GM23248 (cell line): ENCODE results near the gene PSMD3. TPM values are rescaled to one million over a fixed set of nuclear protein-coding genes. Genes with fewer than 3 reads are reported as not detected.
A peak's percentile ranks its signal among the peaks of the same experiment; 100 is the strongest.

ENCODE experiments used
- DNase-seq: peaks from one replicate; pipeline ENCODE4 v3.0.0-alpha.2; 2015
- H2AFZ ChIP-seq: fragments of 200-600 bp; sonication (generic); 2 replicates; pipeline ENCODE4 v1.6.1; 2016; ENCODE audit warnings: antibody characterized with exemption
- H3F3A ChIP-seq: fragments of 200-600 bp; sonication (generic); 2 replicates; pipeline ENCODE4 v1.6.1; 2016; ENCODE audit warnings: mild to moderate bottlenecking, antibody characterized with exemption, mixed run types; ENCODE audit not compliant: insufficient read depth
- H3K27ac ChIP-seq: fragments of 200-600 bp; sonication (generic); 2 replicates; pipeline ENCODE4 v1.5.1; 2016; ENCODE audit warnings: mild to moderate bottlenecking
- H3K27me3 ChIP-seq: fragments of 200-600 bp; sonication (generic); replicated peaks from 2 replicates; pipeline ENCODE4 v1.6.1; 2016; ENCODE audit warnings: mild to moderate bottlenecking; ENCODE audit not compliant: insufficient read depth
- H3K36me3 ChIP-seq: fragments of 200-600 bp; sonication (generic); 2 replicates; pipeline ENCODE4 v1.6.1; 2016; ENCODE audit warnings: low read depth, mild to moderate bottlenecking
- H3K4me1 ChIP-seq: fragments of 200-600 bp; sonication (generic); 2 replicates; pipeline ENCODE4 v1.6.1; 2016; ENCODE audit warnings: mild to moderate bottlenecking; ENCODE audit not compliant: insufficient read depth
- H3K4me2 ChIP-seq: fragments of 200-600 bp; sonication (generic); one replicate; pipeline ENCODE4 v1.6.1; 2016; ENCODE audit warnings: mild to moderate bottlenecking; ENCODE audit not compliant: unreplicated experiment
- H3K4me3 ChIP-seq: fragments of 200-600 bp; sonication (generic); 2 replicates; pipeline ENCODE4 v1.5.1; 2016; ENCODE audit warnings: mild to moderate bottlenecking
- H3K79me2 ChIP-seq: fragments of 200-600 bp; sonication (generic); 2 replicates; pipeline ENCODE4 v1.6.1; 2016; ENCODE audit warnings: mild to moderate bottlenecking; ENCODE audit not compliant: insufficient read depth
- H3K9ac ChIP-seq: fragments of 200-600 bp; sonication (generic); 2 replicates; pipeline ENCODE4 v1.6.1; 2016; ENCODE audit warnings: mild to moderate bottlenecking
- H3K9me2 ChIP-seq: fragments of 200-600 bp; sonication (generic); 2 replicates; pipeline ENCODE4 v1.6.1; 2016; ENCODE audit warnings: mixed run types, mild to moderate bottlenecking, moderate library complexity; ENCODE audit not compliant: insufficient read depth
- H3K9me3 ChIP-seq: fragments of 200-600 bp; sonication (generic); one replicate; pipeline ENCODE4 v1.6.1; 2017; ENCODE audit warnings: low read depth
- H4K20me1 ChIP-seq: fragments of 200-600 bp; sonication (generic); 2 replicates; pipeline ENCODE4 v1.6.0; 2016; ENCODE audit not compliant: insufficient read depth
- EZH2 ChIP-seq: fragments of 200-600 bp; sonication (generic); IDR thresholded peaks from 2 replicates; pipeline ENCODE4 v1.6.1; 2018; ENCODE audit warnings: antibody characterized with exemption, mild to moderate bottlenecking; ENCODE audit not compliant: insufficient read depth, poor library complexity, severe bottlenecking
- EZH2phosphoT487 ChIP-seq: fragments of 200-600 bp; sonication (generic); IDR thresholded peaks from 2 replicates; pipeline ENCODE4 v1.6.1; 2018; ENCODE audit warnings: antibody characterized with exemption, moderate library complexity, mild to moderate bottlenecking, low read depth; ENCODE audit not compliant: insufficient read depth
- WGBS, 2 experiments: methylation state at CpG; one replicate each; pipeline ENCODE4 v1.1.6; 2015 to 2017; ENCODE audit warnings: low lambda C conversion rate in 2 of 2, low coverage in 1 of 2; ENCODE audit errors: missing lambda C conversion rate in 2 of 2; 5-methylcytosine and 5-hydroxymethylcytosine counted together
- in situ Hi-C: fragments of 300-500 bp; cut with MboI; formaldehyde crosslinking; loops from 2 replicates; pipeline ENCODE4 v1.15.0; 2020
- polyA plus RNA-seq: library from polyadenylated mRNA; unstranded; fragments of >200 nt; fragmentation: Nextera tagmentation; extraction: Ambion mirVana; gene quantifications from 2 replicates; pipeline ENCODE4 v1.2.1, GENCODE V29; 2016
- total RNA-seq: library from RNA; depleted of rRNA; stranded (reverse); fragments of >200 nt; shearing (Covaris generic); gene quantifications from 2 replicates; pipeline ENCODE4 v1.2.3, GENCODE V29; 2014

Gene PSMD3
- total and polyA plus RNA-seq, 2 experiments from 2014 or later, result 102 to 116 TPM

- Histone ChIP-seq H3F3A (peaks cover 7% of the 10 kb centered on the region; the same call in 1 of the 2 replicates), H4K20me1 (no peaks in the 10 kb centered on the region), H3K4me1 (no peaks in the 10 kb centered on the region; the same call in 1 of the 2 replicates), H3K4me3 (no peak overlapping the region), H3K27ac (no peak overlapping the region), H2AFZ (no peak overlapping the region), H3K36me3 (no peaks in the 10 kb centered on the region), H3K9me3 (no peaks in the 10 kb centered on the region), H3K79me2 (no peaks in the 10 kb centered on the region), H3K9ac (no peak overlapping the region), H3K27me3 (no peaks in the 10 kb centered on the region), H3K9me2 (no peaks in the 10 kb centered on the region), H3K4me2 (no peak overlapping the region)
- DNase-seq, result no peak
- 65 to 74% methylated on average over 2 of the region's 2 CpGs for WGBS, 2 experiments
- in situ Hi-C loops, result no loop called here
- TF ChIP-seq EZH2phosphoT487 (no peak), EZH2 (no peak)
Measured at GRCh38 chr17:39949028-39949427, 31.6 kb upstream of the PSMD3 start.

- WGBS, 2 experiments, result 56 to 63% methylated on average over 4 to 5 of the region's 5 CpGs
- DNase-seq, result no peak
Measured at GRCh38 chr17:39950871-39951348, 29.7 kb upstream of the PSMD3 start.

DNA sequence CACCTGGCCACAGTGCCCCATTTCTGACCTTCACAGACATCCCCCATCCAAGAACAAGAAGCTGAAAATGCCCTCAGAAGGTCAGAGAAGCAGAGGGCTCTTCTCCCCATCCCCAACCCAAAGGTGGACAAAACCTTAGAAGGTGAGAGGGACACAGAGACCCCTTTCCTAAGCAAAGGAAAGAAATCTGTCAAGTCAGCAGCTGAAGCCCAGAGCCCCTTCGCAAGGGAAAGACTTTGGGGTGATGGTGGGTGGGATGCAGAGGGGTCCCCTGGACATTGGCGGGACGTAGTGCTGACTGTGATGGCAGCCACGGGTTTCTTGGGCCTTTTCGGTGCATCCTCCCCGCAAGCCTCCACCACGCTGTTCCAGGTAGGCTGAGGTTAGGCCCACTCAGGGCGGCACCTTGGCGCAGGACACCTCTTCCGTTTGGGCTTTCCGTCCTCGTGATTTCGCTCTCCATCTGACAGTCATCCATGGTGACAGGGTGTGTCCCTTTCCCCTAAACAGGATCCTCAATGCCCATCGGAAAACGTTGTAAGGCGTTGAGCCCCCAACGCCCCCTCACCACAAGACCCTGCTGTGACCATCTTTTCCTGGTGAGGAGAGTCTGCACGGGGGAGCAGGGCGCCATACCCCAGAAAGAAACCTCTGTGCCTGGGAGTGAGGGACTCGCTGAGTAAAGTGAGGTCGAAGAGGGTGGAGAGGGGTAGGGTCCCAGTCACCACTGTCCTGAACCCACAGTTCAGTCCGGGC, 28.5 kb upstream of the PSMD3 start:
- H3K9me3 ChIP-seq, result no peaks in the 10 kb centered on the region
- H3K9ac ChIP-seq, result no peak overlapping the region; the same call in 1 of the 2 replicates
- in situ Hi-C loops, result no loop called here
- H4K20me1 ChIP-seq, result no peaks in the 10 kb centered on the region
- no peak for DNase-seq
- no peaks in the 10 kb centered on the region; the same call in 1 of the 2 replicates for H3K4me1 ChIP-seq
- H3K36me3 ChIP-seq, result no peaks in the 10 kb centered on the region
- H3K4me2 ChIP-seq, result peak overlapping the region; percentile 71
- no peaks in the 10 kb centered on the region for H3K9me2 ChIP-seq
- no peaks in the 10 kb centered on the region for H3K79me2 ChIP-seq
- H3K4me3 ChIP-seq, result peak overlapping the region; percentile 69
- peak overlapping the region; percentile 77 for H2AFZ ChIP-seq
- WGBS, 2 experiments, result 58 to 62% methylated on average over 22 of the region's 22 CpGs
- H3K27ac ChIP-seq, result no peak overlapping the region
- no peaks in the 10 kb centered on the region for H3K27me3 ChIP-seq
- TF ChIP-seq EZH2 (no peak), EZH2phosphoT487 (no peak)
- H3F3A ChIP-seq, result peaks cover 9% of the 10 kb centered on the region; the same call in 1 of the 2 replicates

More at GRCh38 chr17:39950871-39951348, 29.7 kb upstream of the PSMD3 start:
- Histone ChIP-seq H3K27ac (no peak overlapping the region), H3K79me2 (no peaks in the 10 kb centered on the region), H3F3A (peaks cover 9% of the 10 kb centered on the region; the same call in 1 of the 2 replicates), H3K4me2 (no peak overlapping the region), H3K4me3 (no peak overlapping the region), H3K9ac (no peak overlapping the region), H3K9me3 (no peaks in the 10 kb centered on the region), H3K36me3 (no peaks in the 10 kb centered on the region), H3K27me3 (no peaks in the 10 kb centered on the region), H3K4me1 (no peaks in the 10 kb centered on the region; the same call in 1 of the 2 replicates), H4K20me1 (no peaks in the 10 kb centered on the region), H2AFZ (no peak overlapping the region), H3K9me2 (no peaks in the 10 kb centered on the region)
- in situ Hi-C loops, result no loop called here
- TF ChIP-seq EZH2 (no peak), EZH2phosphoT487 (no peak)

GRCh38 chr17:39952680-39953470, 27.7 kb upstream of the PSMD3 start:
- in situ Hi-C loops, result no loop called here
- no peak overlapping the region for H3K27ac ChIP-seq
- 1 to 2% methylated on average over 10 to 55 of the region's 55 CpGs for WGBS, 2 experiments

More at GRCh38 chr17:39952680-39953470, 27.7 kb upstream of the PSMD3 start:
- H3K4me1 ChIP-seq, result no peaks in the 10 kb centered on the region; the same call in 1 of the 2 replicates
- H3K4me3 ChIP-seq, result peak overlapping the region; percentile 69
- peaks cover 9% of the 10 kb centered on the region; the same call in 1 of the 2 replicates for H3F3A ChIP-seq
- peak overlapping the region; percentile 67 for H3K9ac ChIP-seq
- no peaks in the 10 kb centered on the region for H4K20me1 ChIP-seq
- H3K36me3 ChIP-seq, result no peaks in the 10 kb centered on the region
- H3K27me3 ChIP-seq, result no peaks in the 10 kb centered on the region
- peak; percentile 96 for DNase-seq
- peak overlapping the region; percentile 97 for H2AFZ ChIP-seq
- TF ChIP-seq EZH2phosphoT487 (no peak), EZH2 (no peak)
- H3K9me2 ChIP-seq, result no peaks in the 10 kb centered on the region
- no peaks in the 10 kb centered on the region for H3K79me2 ChIP-seq
- H3K4me2 ChIP-seq, result peak overlapping the region; percentile 75
- H3K9me3 ChIP-seq, result no peaks in the 10 kb centered on the region
